Left ventricle myocardium inferior (tissue), 1 donor: ENCODE data around the gene LHFPL3. TPM values are rescaled to one million over a fixed set of nuclear protein-coding genes. Genes with fewer than 3 reads are reported as not detected.
"Not testable (repeated sequence)": the region's sequence is repeated elsewhere in the genome, so short reads cannot be mapped to it uniquely, and the experiment has no call there.

Experiments
- DNase-seq: peaks from one replicate; pipeline ENCODE4 v3.0.0-alpha.2; 2020
- H3K27ac ChIP-seq: fragments of 200-600 bp; replicated peaks from 2 replicates; pipeline ENCODE4 v1.8.0; 2021
- H3K27me3 ChIP-seq: fragments of 200-600 bp; 2 replicates; pipeline ENCODE4 v1.8.0; 2021; ENCODE audit warnings: low read depth
- H3K36me3 ChIP-seq: fragments of 200-600 bp; 2 replicates; pipeline ENCODE4 v1.8.0; 2021
- H3K4me1 ChIP-seq: fragments of 200-600 bp; 2 replicates; pipeline ENCODE4 v1.8.0; 2021
- H3K4me3 ChIP-seq: fragments of 200-600 bp; 2 replicates; pipeline ENCODE4 v1.8.0; 2021; ENCODE audit warnings: mild to moderate bottlenecking, moderate library complexity
- H3K9me3 ChIP-seq: fragments of 200-600 bp; replicated peaks from 2 replicates; pipeline ENCODE4 v1.8.0; 2021
- intact Hi-C: fragments of 100-400 bp; cut with micrococcal nuclease; formaldehyde crosslinking; loops from one replicate; pipeline ENCODE4 v1.11.0; 2022
- total RNA-seq: library from RNA; stranded (reverse); fragmentation: NEBNext Ultra II Directional; extraction: Animal tissue kit (Norgen Biotek cat#: 25700); gene quantifications from one replicate; pipeline ENCODE4 v1.2.1, GENCODE V29; 2021
- TF ChIP-seq, protein P1 (sequence below): fragments of 200-600 bp; IDR thresholded peaks from 2 replicates; pipeline ENCODE4 v1.8.0; 2021; ENCODE audit warnings: antibody characterized with exemption, mild to moderate bottlenecking, borderline replicate concordance
- donor health status: DM: no; HTN: yes; CAD: no; lungs with severe emphysema.

Gene LHFPL3
- total RNA-seq, 1 donor from 2014 or later: not detected

DNA sequence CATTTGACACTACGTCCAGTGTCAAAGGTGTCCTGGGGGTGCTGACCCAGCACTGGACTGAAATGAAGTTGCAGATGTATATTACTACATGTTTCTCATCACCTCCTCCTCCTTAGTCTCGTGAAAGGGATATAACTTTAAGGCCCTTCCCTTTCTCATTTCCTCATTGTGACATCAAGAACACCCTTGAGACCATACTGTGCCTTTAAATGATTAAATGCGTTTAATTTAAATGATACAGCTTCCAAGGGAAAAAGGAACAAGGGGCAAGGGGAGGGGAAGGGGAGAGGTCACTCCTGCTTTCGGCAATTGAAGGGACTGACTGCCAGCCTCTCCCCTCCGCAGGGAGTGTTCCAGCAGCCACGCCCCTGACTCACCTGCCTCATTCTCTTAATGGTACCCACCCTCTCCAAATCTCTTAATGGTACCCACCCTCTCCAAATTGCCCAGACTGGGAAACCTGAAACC is 605.2 kb downstream of the LHFPL3 start:
- no peak overlapping the region for H3K27ac ChIP-seq
- H3K4me3 ChIP-seq: no peak overlapping the region
- H3K27me3 ChIP-seq: no peaks in the 10 kb centered on the region
- peaks cover 9% of the 10 kb centered on the region for H3K4me1 ChIP-seq
- H3K9me3 ChIP-seq: no peaks in the 10 kb centered on the region
- H3K36me3 ChIP-seq: no peaks in the 10 kb centered on the region
- TF ChIP-seq, protein P1, sequence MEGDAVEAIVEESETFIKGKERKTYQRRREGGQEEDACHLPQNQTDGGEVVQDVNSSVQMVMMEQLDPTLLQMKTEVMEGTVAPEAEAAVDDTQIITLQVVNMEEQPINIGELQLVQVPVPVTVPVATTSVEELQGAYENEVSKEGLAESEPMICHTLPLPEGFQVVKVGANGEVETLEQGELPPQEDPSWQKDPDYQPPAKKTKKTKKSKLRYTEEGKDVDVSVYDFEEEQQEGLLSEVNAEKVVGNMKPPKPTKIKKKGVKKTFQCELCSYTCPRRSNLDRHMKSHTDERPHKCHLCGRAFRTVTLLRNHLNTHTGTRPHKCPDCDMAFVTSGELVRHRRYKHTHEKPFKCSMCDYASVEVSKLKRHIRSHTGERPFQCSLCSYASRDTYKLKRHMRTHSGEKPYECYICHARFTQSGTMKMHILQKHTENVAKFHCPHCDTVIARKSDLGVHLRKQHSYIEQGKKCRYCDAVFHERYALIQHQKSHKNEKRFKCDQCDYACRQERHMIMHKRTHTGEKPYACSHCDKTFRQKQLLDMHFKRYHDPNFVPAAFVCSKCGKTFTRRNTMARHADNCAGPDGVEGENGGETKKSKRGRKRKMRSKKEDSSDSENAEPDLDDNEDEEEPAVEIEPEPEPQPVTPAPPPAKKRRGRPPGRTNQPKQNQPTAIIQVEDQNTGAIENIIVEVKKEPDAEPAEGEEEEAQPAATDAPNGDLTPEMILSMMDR: no peak
- intact Hi-C loops: no loop called here
- DNase-seq: no peak

DNA sequence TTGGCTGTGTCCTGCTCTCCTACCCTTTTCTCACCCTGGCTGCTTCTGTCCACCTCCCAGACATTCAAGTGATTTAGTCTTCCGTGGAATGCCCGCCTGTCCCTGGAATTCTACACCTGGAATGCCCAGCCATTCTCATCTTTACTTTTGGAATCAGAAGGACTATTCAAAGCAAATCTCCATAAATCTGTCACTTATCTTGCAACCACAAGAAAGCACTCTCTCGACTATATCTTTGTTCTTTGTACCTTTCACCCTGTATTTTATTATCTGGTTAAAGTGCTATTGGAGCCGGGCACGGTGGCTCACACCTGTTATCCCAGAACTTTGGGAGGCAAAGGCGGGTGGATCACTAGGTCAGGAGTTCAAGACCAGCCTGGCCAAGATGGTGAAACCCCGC is 606.3 kb downstream of the LHFPL3 start:
- no peak overlapping the region for H3K4me3 ChIP-seq
- TF ChIP-seq, protein P1: no peak
- DNase-seq: no peak
- no peaks in the 10 kb centered on the region for H3K27me3 ChIP-seq
- H3K36me3 ChIP-seq: no peaks in the 10 kb centered on the region
- no peak overlapping the region for H3K27ac ChIP-seq
- peaks cover 9% of the 10 kb centered on the region for H3K4me1 ChIP-seq
- no peaks in the 10 kb centered on the region for H3K9me3 ChIP-seq
- intact Hi-C loops: no loop called here

DNA sequence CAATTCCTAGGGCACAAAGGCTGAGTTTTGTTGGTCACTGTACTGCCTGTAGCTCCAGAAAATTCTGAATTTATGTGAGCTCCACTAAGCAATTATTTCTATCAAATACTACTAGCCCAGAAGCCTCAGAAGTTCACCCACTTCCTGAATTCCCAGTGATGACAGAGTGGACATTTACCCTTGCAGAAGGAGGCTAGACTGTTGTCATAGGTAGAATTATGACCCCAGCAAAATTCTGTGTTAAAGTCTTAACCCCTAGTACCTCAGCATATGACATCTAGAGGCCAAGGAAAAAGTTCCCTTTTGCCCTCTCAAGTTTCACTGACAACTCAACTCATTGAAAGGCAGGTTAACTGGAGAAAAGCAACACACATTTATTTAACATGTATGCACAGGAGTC is 606.9 kb downstream of the LHFPL3 start:
- Histone ChIP-seq H3K9me3 (no peaks in the 10 kb centered on the region), H3K4me1 (peaks cover 9% of the 10 kb centered on the region), H3K4me3 (no peak overlapping the region), H3K27ac (no peak overlapping the region), H3K27me3 (no peaks in the 10 kb centered on the region), H3K36me3 (no peaks in the 10 kb centered on the region)
- TF ChIP-seq, protein P1: no peak
- intact Hi-C loops: no loop called here
- no peak for DNase-seq

DNA sequence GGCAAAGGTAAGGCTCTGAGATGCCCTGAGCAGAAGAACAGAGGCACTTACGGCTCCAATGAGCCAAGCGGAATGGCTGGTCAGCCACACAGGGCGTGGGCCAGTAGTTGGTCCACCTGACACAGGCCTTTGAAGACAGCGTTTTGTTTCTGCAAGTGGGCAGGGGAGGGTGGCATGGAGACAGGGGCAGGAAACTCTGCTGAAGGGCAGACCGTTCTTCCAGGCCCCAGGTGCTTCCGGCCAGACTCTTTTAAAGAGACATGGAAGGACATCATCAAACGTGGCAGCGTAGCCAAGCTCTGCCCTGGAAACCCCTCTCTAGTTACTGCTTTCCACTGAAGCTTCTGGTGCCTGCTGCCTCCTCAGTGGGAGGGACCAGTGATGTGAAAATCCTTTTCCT is 608.1 kb downstream of the LHFPL3 start:
- Histone ChIP-seq H3K27me3 (no peaks in the 10 kb centered on the region), H3K27ac (no peak overlapping the region), H3K4me3 (no peak overlapping the region), H3K9me3 (no peaks in the 10 kb centered on the region), H3K4me1 (peaks cover 2% of the 10 kb centered on the region), H3K36me3 (no peaks in the 10 kb centered on the region)
- DNase-seq: no peak
- TF ChIP-seq, protein P1: no peak
- intact Hi-C loops: no loop called here

DNA sequence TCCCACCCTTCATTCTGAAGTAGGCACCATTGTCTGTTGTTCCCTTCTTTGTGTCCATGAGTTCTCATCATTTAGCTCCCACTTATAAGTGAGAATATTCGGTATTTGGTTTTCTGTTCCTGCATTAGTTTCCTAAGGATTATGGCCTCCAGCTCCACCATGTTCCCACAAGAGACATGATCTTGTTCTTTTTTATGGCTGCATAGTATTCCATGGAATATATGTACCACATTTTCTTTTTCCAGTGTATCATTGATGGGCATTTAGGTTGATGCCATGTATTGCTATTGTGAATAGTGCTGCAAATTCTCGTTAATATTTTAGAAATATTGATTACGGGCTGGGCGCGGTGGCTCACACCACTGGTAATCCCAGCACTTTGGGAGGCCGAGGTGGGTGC is 609.1 kb downstream of the LHFPL3 start:
- H3K27me3 ChIP-seq, DNase-seq, intact Hi-C loops, H3K9me3 ChIP-seq, H3K36me3 ChIP-seq, H3K4me3 ChIP-seq, H3K4me1 ChIP-seq, H3K27ac ChIP-seq: not testable (repeated sequence)

DNA sequence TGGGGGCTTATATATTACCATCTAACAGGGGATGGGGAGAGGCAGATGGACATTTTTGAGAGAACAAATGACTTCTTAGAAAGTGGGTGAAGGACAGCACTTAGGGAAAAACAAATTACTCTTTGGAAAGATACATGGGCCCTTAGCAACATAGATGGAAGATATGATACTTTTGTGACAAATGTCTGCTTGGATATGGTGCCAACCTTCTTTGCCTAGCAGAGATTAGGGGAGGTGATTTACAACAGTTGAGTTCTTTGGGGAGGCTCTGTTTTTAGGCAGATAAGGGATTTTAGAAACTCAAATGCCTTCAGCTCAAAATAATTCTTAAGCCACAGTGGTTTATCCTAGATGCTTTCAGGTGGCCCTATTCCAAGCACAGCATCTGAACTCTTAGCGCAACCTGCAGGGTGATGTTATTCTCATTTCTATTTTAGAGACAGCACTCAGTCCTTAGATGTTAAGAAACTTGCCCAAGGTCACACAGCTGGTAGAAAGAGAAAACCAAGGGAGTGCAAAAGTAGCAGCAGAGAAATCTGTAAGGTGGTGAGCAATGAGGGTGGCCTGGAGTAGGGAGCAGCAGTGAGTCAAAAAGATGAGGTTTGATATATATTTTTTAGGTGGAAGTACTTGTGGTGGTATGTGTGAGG is 610.5 kb downstream of the LHFPL3 start:
- DNase-seq: no peak
- TF ChIP-seq, protein P1: no peak
- intact Hi-C loops: no loop called here

More for the DNA sequence above, 610.5 kb downstream of the LHFPL3 start:
- H3K9me3 ChIP-seq: no peaks in the 10 kb centered on the region
- no peaks in the 10 kb centered on the region for H3K36me3 ChIP-seq
- no peaks in the 10 kb centered on the region for H3K27me3 ChIP-seq
- no peak overlapping the region for H3K27ac ChIP-seq
- H3K4me1 ChIP-seq: peaks cover 13% of the 10 kb centered on the region
- no peak overlapping the region for H3K4me3 ChIP-seq
